ENCODE results near the gene RTN4.
"Not testable (repeated sequence)": the region's sequence is repeated elsewhere in the genome, so short reads cannot be mapped to it uniquely, and the experiment has no call there.

Gene RTN4

DNA sequence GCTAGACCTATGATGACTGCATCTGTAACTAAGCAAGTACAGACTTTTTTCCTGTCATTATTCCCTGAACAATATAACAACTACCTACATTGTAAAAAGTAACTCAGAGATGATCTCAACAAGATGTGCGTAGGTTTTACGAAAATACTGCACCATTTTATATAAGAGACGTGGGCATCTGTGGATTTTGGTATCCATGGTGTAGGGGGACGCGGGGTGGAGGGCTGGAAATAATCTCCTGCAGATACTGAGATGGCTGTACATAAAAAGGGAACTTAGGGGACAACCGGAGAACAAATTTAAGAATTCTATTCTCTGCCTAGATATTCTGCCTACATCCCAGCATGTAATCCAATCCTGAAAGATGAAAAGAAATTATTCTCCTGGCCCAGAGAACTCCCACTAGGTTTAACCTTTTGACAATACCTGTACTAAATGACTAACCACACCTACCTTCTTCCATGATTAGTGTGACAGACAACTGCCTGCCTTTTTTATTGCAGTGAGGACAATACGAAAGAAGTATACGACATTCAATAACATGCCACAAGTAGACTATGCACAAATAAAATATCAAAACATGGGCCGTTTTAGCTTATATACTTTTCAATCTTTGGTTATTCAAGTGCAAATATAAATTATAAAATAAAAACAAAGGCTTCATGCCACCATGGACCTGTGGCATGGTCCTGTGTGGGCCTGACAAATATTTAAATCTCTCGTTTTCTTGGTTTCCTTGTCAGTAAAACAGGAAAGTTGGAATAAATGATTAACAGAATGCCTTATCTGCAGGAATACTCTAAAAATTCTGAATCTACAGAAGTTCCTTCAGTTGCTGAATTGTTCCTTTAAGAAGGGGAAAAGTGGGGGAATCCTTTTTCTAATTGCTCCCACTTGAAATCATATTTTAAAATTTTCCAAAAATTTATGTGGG lies 46.3 kb downstream of the RTN4 start:
- DNase-seq = no peak

DNA sequence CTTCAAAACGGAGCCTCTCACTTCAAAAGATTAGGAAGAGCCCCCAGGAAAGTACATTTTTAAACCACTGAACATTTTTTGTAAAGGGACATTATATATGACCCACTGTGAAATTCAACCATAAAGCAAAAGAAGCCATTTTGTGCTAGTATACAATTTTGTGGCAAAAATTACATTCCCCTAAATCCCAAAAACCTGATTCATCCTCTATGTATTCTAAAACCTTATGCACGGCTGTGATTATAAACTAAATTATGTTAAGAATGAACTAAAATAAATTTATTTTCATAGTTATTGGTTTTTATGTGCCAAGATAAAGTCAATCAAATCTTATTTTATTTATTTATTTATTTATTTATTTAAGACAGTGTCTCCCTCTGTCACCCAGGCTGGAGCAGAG lies 48.5 kb downstream of the RTN4 start:
- no peak for DNase-seq

DNA sequence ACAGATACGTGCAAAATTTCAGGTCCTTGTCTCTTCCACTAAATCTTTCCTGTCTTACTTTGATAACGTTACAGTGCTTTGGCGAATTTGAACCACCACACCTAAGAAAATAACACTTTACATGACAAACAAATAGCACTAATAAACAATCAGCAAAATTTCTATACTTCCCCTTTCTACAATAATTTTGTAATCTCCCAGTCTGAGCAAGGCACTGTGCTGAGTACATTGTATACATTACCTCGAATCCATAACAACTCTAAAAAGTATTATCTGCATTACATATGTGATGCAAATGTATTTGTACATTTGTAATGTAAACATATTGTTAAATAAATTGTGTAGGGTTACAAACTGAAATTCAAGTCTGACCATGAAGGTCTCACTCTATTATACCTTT lies 49.9 kb downstream of the RTN4 start:
- no peak for DNase-seq

DNA sequence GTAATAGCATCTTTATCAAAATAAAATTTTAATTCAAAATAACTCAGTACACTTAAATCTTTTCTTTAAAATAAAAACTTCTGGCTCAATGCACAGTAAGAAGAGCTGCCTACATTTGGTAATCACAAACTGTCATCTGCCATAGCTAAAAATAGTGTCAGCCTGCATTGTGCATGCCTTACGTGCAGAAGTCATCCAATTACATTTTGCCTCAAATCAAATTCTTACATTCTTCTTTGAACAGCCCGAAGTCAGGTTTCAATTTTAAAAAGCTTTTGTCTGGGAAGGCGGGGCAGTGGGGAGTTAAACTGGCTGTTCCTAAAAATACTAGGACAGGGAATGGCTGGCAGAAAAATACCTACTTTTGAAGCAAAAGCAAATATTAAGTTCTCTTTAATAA lies 51.1 kb downstream of the RTN4 start:
- DNase-seq = peak in 1 of 2 experiments; percentile 37

DNA sequence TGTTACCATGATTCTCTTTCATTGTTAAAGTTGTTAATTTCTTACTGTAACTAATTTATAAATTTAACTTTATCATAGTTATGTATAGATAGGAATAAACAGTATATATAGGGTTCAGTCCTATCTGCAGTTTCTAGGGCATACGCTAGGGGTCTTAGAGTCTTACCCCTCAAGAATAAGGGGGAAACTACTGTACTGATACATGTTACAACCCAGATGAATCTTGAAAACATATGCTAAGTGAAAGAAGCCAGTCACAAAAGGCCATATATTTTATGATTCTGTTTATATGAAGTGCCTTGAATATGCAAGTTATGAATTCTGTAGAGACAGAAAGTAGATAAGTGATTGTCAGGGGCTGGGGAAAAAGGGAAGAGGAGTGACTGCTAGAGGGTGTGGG lies 52.4 kb downstream of the RTN4 start:
- no peak for DNase-seq

DNA sequence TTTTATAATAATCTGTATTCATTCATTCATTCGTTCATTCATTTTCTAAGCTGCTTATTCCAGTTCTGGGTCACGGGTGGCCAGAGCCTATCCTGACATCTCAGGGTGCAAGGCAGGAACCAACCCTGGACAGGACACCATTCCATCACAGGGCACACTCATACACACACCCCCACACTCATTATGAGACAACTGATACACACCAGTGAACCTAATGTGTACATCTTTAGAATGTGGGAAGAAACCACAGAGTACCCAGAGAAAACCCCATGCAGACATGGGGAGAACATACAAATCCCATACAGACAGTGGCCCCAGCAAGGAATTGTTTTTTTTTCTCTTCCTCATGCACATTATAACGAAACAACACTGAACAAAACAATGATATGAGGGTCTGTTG lies 54.7 kb downstream of the RTN4 start:
- no peak for DNase-seq

DNA sequence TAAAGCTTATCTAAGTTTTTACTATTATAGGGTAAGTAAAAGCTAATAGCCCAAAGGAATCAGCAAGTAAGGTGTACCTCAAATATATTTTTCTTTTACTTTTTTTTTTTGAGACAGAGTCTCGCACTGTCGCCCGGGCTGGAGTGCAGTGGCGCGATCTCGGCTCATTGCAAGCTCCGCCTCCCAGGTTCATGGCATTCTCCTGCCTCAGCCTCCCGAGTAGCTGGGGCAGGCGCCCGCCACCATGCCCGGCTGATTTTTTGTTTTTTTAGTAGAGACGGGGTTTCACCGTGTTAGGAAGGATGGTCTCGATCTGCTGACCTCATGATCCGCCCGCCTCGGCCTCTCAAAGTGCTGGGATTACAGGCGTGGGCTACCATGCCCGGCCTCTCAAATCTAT lies 59.6 kb downstream of the RTN4 start:
- DNase-seq = not testable (repeated sequence)

DNA sequence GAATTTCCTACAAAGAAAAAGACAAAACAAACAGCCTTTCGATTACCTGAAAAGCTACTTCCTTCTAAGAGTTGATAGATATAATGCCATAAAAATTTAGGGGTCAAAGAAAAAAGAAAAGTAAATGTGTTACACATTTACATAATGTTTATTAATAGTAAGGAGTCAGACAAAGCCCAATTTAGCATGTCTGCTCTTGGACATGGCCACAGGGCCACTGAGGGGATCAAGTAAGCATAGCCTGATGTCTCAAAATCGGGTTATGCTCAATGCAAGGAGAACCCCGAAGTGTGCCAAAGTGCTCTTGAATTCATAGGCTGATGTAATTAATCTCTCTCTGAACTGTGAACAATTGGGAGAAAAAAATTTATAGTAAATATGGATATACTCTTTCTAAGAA lies 61.6 kb downstream of the RTN4 start:
- DNase-seq = no peak

DNA sequence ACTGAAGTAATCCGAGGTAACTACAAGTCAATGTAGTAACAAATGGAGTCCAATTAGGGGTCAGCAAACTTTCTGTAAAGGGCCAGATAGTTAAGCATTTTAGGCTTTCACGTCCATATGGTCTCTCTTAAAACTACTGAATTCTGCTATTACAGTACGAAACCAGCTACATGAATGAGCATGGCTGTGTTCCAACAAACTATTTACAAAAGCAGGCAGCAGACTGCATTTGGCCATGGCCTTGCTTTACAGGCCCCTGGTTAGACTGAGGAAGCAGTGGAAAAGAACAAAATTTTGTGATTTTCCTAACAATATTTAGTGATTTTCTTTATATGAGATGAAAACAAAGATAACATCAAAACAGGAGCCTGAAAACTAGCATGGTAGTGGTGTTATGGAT lies 64.0 kb downstream of the RTN4 start:
- DNase-seq = no peak

DNA sequence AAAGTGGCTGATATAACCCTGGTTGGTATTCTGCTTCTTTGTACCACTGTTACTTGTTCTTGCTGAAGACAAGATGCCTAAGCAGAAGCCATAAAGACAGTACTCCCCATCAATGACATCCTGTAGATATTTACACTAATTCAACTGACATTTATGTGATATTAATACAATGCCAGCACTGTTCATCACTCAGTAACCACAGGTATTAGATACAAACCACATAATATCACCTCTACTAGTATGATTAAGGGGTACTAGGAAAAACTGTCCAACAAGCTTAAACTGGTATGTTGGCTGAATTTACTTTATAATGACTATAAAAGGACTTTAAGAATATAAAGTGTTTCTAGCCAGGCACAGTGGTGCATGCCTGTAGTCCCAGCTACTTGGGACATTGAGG lies 65.8 kb downstream of the RTN4 start:
- no peak for DNase-seq

DNA sequence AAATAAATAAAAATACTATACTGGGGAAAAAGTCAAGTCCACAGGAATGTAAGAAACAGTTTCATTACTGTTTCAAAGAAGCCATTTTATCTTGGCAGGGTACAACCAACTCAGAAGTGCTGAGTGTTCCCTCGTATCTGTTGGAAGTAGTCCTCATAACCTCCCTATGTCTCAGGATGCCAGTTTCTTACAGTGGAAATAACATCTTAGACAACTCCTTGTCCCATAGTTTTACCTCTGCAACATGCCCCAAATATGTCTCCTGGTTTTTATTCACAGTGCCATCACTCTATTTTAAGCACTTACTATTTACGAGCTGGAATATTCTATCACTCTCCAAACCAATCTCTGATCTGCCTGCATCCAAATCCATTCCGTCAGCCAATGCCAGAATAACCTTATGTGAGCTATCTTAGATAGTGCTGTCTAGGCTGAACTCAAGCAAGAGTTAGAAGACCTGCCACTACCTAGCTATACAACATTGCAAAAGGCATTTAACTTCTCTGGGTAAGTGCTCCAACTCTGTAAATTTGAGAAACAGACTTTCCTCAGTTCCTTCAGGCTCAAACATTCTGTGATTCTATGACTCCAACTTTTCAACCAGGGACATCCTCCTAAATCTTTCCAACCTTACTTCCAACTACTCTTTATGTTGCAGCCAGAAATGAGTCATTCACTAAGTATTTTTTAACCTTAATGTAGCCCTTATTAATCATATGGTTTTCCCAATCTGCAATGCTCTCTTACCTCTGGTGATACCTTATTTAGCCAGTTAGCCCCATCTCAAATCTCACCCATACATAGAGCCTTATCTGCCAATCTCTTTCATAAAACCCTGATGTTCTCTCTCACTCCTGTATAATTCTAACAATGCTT lies 66.7 kb downstream of the RTN4 start:
- DNase-seq = no peak

DNA sequence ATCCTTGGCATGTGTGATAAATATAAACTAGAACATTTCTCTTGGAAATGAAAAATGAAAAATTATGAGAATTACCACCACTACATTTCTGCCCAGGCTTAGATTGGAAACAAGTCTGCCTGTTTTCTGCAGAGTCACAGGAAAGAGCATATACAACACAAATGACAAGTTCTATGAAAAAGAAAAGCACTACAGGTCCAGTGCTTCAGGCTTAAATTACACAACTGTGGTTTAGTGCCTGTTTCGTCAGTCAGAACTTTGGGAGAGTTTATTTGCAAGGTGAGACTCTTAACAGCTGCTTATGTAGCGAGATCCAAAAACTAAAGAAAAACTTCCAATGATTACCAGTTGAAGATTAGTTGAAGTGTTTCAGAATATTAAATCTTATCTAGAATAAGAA lies 68.9 kb downstream of the RTN4 start:
- DNase-seq = no peak

DNA sequence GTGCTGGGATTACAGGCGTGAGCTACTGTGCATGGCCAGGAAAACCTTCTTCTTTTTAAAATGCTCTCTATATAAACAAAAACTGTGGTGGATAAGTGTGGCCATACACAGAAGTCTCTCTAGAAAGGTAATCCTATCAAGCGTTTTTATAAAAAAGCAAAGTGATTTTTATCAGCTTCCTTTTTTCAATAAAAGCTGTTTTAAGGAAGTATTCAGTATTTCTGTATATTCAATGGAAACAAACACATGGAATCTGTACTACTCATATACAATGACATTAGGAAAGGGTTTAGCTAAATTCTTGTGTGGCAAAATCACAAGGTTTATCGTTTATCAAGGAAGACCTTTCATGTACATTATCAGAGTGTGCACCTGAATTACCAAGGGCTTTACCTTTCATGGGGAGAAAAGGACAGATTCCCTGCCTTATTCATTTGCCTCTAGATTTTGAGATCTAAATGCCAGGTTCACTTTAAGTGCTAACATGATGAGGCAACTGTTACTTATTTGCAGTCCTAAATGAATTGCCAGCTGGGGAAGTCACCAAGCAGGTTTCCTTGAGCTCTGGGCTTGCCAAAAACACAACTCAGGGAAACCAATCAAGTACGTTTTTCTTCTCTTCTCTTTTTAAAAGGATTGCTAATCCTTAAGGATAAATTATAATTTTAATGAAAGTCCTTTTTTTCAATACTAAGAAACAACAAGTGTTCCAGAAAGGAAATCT lies 70.8 kb downstream of the RTN4 start:
- DNase-seq = no peak

DNA sequence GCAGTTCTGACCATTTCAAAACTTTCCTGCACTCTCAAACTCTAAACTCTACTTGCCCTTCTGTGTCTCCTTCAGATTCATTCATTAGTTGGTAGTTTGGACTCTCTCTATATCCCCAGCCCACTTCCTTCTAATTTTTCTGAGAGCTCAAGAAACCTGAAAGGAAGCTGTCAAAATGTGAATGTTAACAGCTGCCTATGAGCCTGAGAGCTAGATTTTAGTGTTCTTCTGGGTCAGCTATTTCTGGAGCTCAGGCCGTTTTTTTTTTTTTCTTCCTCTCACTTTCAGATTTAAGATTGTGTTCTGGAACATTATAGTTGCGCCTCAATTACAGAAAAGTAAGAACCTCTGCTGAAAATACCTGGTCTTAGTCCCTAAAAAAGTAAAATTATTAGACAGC lies 73.1 kb downstream of the RTN4 start:
- no peak for DNase-seq

DNA sequence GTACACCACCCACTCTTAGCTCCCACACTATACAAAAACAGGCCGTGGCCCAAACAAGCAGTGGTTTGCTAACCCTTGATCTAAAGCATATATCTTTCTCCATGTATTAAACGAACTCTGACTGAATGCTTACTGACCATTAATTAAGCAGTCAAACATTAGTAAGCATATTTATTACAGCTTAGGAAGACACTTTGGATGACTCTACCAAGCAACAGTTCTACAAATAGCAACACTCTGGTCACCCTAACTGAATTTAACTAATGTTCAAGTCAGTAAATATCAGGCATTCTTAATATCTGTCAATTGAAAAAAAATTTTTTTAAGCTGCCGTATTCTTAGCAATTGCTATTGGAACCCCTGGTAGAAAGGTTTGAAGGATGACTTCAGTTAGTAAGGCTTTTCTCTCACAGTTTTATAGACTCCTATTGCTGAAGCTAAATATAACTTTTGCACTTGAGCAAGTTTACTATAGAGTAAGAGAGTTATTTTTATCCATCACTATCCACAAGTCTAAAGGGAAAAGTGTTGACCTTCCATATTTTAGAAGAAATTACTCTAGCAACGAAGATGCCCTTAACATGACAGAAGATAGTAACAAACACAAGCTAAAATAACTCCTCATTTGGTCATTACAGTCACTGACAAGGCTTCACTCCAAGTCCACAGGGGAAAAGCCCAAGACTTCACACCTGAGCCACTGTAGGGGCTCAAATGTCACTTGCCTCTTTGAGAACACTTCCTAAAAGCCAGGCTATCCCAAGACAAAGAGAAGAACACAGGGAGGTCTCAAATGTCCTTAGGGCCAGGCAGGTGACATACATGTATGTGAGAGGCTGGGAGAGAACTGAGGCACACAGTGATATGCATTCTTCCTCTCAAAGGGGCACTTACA lies 74.4 kb downstream of the RTN4 start:
- DNase-seq = no peak

DNA sequence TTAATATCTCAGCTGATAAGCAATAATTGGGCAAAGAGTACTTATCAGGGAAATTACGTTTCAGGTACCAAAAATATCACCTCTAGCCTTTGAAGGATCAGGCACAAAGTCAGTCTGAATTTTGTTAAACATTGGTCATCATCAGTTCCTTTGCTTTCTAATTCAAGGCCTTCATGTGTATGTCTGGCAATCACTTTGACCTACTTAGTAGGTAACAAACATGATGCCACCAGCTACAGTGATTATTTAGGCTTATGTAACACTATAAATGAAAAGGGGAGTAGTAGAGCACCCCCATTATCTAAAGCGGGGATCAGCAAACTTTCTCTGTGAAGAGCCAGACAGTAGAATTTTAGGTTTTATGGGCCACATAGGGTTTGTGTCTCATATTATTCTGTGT lies 75.1 kb downstream of the RTN4 start:
- DNase-seq = no peak

DNA sequence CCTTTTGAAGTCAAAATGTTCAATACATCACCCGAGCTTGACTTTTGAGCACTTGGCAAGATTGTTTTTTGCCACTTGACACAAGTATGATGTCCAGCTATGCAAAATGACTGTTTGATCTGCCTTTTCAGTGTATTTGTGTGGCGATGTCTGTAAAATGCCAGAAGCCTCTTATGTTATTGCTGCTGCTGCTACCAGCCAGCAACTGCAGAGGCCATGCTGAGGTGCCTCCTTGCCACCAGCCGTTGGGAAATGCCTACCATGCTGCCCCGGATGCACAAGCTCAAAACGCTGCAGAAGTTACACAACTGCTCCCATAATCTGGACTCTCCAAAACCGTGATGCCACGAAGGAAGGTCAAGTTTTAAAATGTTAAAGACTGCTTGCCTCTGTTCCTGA lies 80.3 kb downstream of the RTN4 start:
- DNase-seq = no peak

DNA sequence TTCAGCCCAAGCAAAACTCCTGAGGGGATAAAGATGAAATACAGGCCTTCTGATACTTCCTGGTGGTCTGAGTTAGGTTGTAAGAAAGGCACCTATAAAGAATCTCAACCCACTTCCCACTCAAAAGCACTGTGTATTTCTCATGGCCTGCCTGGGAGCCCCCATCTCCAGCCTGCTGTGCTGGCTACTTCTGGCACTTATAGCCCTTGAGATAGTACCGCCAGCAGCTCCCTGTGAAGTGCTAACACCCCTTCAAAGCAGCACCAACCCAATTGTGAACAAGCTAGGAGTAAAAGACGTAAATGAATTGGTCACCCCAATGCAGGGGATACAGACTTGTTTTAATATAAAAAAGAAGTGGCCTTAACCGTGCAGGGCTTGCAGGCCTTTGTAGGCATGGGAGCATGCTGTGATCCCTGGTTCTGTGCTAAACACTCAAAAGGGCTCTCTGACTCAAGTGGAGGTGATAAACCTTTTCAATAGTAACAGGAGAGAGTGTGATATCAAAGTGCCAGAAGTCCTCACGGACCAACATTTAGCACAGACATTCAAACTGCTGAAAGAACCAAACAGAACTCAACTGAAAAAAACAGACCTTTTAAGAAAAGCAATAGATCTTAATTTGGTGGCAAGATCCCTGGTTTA lies 80.8 kb downstream of the RTN4 start:
- no peak for DNase-seq

DNA sequence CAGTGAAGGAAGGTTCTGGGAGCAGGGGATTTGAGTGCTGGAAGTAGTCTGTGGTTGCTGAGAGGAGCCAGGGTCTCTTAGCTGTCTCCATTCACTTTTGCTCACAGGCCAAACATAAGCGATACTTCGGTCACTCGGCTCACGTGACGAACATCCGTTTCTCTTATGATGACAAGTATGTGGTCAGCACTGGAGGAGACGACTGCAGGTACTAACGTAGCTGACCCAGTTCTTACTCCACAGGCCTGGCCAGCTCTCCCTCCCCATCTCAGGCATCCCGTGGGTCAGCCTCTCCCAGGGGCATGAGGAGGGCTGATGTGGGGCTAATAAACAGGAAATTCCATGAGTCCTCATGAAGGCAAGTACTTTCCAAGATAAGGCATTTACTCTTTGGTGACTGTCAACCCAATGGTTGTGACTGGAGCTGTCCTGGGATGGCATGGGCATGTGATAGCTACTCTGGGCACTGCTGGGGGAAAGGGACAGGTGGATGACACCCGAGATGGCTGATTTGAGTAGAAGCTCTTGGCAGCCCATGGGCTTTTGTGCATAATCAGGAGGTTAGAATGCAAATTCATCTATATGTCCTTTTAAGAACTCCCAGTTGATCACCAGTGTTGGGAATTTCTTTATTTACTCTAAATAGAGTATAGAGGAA lies 81.6 kb downstream of the RTN4 start:
- no peak for DNase-seq

DNA sequence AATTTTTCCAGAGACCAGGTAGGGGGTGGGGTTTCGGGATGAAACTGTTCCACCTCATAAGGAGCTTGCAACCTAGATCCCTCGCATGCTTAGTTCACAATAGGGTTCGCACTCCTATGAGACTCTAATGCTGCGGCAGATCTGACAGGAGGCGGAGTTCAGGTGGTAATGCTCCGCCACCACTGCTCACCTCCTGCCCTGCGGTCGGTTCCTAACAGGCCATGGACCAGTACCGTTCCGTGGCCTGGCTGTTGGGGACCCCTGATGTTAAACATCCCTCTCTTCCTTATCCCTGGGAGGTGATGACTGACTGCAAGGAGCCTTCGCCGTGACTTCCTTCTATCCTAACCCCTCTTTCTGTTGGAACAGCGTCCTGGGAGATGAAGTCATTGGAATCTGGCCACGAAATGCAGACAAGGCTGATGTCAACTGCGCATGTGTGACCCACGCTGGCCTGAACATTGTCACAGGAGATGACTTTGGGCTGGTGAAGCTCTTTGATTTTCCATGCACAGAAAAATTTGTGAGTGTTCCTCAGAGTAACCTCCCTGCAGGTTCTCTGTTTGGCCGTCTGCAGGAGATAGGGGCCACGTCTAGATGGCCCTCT lies 82.4 kb downstream of the RTN4 start:
- DNase-seq = no peak

DNA sequence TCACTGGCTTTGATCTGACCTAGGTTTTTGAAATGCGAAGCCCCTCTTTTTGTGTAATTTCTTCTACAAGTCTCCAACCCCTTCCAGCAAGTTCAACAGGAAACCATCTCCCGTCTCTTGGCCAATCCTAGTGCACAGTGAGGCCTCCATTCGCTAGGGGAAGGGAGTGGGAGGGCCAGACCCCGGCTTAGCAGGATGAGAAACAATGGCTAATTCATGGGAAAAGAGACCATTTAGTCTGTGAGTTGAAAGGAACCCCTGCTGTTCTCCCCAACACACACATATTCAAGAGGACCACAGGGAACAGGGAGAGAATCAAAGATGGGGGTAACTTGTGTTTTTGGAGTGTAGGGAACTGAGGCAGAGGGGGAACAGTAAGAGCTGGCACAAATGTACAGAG lies 83.0 kb downstream of the RTN4 start:
- DNase-seq = no peak
